Cerebellar cortex (tissue), 1 donor: ENCODE data around the gene HOXB4.

ENCODE experiments used
- DNase-seq: peaks from one replicate; pipeline ENCODE4 v3.0.0-alpha.2; 2015; ENCODE audit warnings: low spot score

HOXB4 gene

DNA sequence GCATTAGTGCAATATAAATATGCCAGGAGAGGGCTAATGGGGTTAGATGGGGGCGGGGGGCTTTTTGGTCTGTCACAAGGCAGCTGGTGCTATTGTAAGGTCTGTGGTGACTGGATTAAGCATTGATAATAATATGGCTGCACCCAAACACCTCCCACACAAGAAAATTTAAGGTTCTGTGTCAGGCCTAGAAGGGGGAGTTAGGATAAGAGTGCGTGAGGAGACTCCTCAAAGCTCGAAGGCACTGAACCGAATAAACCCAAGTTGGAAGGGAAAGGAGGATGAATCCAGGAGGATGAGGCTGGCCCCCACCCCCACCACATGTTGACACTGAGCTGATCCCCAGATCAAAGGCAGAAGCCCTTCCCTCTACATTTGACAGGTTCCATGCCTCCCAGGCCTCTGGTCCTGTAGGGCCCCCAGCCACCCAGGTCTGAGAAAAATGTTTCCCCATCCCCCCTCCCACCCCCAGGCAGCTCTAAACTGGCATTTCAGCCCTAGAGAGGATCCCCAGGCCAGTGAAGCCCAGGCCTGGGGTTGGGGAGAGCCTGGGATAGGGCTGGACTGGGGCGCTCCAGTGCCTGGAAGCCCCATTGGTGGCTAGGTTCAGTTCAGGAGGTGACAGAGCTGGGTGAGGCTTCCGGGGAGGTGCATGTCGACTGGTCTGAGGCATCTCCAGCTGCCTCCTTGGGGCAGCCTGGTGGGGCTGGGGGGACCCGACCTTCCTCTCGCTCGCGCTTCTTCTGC is 49.0 kb downstream of the HOXB4 start:
- no peak for DNase-seq

DNA sequence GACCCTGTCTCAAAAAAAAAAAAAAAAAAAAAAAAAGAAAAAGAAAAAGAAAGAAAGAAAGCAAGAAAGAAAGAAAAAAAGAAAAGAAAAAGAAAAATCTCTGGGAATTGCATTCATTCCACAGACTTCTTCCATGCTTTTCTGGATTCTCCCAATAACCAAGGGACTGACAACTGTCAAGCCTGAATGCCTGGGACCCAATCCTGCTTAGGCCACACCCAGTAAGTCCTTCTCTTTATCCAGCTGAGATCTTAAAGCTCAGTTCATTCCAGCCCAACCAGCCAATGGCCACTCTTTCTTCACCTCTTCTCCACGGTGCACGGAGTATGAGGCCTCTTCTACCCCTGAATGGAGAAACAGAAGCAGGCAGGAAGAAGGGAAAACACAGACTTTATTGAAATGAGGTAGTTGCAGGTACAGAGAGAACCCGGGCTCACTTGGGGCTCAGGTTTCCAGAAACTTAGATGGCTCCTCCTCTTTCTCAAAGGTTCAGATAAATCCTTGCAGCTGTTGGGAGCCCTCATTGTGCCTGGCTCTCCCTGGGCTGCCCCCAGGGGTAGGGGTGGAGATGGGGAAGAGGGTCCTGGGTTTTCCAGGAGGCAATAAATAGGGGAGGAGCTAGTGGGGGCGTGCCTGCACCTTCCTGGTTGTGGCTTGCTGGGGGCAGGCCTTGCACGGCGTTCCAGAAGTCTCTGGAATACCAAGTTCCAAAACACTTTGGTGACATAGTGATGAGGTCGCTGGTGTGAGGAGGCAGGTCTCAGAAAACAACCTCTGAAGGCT is 49.8 kb downstream of the HOXB4 start:
- no peak for DNase-seq

DNA sequence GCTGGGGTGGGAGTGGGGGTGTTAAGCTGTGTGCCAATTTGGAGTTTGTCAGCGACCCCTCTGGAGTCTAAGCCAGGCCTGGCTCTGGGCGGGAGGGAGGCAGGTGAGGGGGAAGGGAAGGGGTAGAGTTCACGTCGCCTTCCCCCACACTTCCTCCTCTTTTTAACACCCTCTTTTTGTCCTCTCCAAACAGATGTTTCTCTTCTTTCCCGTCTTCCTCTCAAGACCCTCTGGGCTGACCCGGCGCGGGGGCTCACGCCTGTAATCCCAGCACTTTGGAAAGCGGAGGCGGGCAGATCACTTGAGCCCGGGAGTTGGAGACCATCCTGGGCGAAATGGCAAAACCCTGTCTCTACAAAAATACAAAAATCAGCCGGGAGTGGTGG is 50.6 kb downstream of the HOXB4 start:
- DNase-seq: no peak

DNA sequence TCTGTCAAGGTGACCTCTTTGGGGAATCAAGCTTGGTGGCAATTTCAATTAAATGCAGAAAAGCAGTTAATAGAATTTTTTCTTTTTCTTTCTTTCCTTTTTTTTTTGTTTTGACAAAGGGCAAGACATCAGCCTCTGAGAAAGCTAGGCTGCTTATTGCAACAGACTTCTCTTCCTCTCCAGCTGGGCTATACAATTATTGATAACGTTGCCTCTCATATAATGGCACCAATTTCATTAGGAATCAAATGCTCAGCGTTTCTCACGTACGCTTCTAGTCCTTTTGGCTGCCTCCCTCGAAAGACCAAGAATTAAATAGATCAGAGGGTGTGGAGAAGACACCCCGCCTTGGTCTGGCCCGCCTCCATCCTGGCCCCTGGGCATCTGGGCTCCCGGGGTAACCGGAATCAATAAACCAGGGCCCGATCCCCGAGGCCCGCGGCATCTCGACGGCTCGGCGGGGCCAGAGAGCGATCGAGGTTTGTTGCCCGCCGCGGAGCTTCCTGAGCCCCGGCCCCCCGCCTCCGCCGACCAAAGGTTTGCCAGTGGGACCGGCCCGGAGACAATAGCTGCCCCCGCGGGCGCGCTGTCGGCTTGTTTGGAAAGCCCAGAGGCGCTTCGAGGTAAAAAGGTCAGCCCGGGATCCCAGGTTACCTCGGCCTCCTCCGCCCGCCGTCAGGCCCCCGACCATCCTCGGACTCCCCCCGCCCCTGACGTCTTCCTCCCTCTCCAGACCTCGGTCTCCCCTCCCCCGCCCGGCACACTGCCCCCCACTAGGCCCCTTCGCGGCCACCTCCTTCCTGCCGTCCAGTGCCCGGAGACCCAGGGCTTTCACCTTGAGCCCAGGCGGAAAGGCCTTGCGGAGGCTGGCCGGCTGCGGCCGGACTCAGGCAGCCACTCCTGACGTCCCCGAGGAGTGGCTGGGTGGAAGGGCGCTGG is 51.3 kb downstream of the HOXB4 start:
- no peak for DNase-seq
